GM23248 (cell line): ENCODE data around the gene DCLK2. TPM values are rescaled to one million over a fixed set of nuclear protein-coding genes. Genes with fewer than 3 reads are reported as not detected.

Experiments
- DNase-seq: peaks from one replicate; pipeline ENCODE4 v3.0.0-alpha.2; 2015
- H2AFZ ChIP-seq: fragments of 200-600 bp; sonication (generic); 2 replicates; pipeline ENCODE4 v1.6.1; 2016; ENCODE audit warnings: antibody characterized with exemption
- H3F3A ChIP-seq: fragments of 200-600 bp; sonication (generic); 2 replicates; pipeline ENCODE4 v1.6.1; 2016; ENCODE audit warnings: mild to moderate bottlenecking, antibody characterized with exemption, mixed run types; ENCODE audit not compliant: insufficient read depth
- H3K27ac ChIP-seq: fragments of 200-600 bp; sonication (generic); 2 replicates; pipeline ENCODE4 v1.5.1; 2016; ENCODE audit warnings: mild to moderate bottlenecking
- H3K27me3 ChIP-seq: fragments of 200-600 bp; sonication (generic); replicated peaks from 2 replicates; pipeline ENCODE4 v1.6.1; 2016; ENCODE audit warnings: mild to moderate bottlenecking; ENCODE audit not compliant: insufficient read depth
- H3K36me3 ChIP-seq: fragments of 200-600 bp; sonication (generic); 2 replicates; pipeline ENCODE4 v1.6.1; 2016; ENCODE audit warnings: low read depth, mild to moderate bottlenecking
- H3K4me1 ChIP-seq: fragments of 200-600 bp; sonication (generic); 2 replicates; pipeline ENCODE4 v1.6.1; 2016; ENCODE audit warnings: mild to moderate bottlenecking; ENCODE audit not compliant: insufficient read depth
- H3K4me2 ChIP-seq: fragments of 200-600 bp; sonication (generic); one replicate; pipeline ENCODE4 v1.6.1; 2016; ENCODE audit warnings: mild to moderate bottlenecking; ENCODE audit not compliant: unreplicated experiment
- H3K4me3 ChIP-seq: fragments of 200-600 bp; sonication (generic); 2 replicates; pipeline ENCODE4 v1.5.1; 2016; ENCODE audit warnings: mild to moderate bottlenecking
- H3K79me2 ChIP-seq: fragments of 200-600 bp; sonication (generic); 2 replicates; pipeline ENCODE4 v1.6.1; 2016; ENCODE audit warnings: mild to moderate bottlenecking; ENCODE audit not compliant: insufficient read depth
- H3K9ac ChIP-seq: fragments of 200-600 bp; sonication (generic); 2 replicates; pipeline ENCODE4 v1.6.1; 2016; ENCODE audit warnings: mild to moderate bottlenecking
- H3K9me2 ChIP-seq: fragments of 200-600 bp; sonication (generic); 2 replicates; pipeline ENCODE4 v1.6.1; 2016; ENCODE audit warnings: mixed run types, mild to moderate bottlenecking, moderate library complexity; ENCODE audit not compliant: insufficient read depth
- H3K9me3 ChIP-seq: fragments of 200-600 bp; sonication (generic); one replicate; pipeline ENCODE4 v1.6.1; 2017; ENCODE audit warnings: low read depth
- H4K20me1 ChIP-seq: fragments of 200-600 bp; sonication (generic); 2 replicates; pipeline ENCODE4 v1.6.0; 2016; ENCODE audit not compliant: insufficient read depth
- EZH2 ChIP-seq: fragments of 200-600 bp; sonication (generic); IDR thresholded peaks from 2 replicates; pipeline ENCODE4 v1.6.1; 2018; ENCODE audit warnings: antibody characterized with exemption, mild to moderate bottlenecking; ENCODE audit not compliant: insufficient read depth, poor library complexity, severe bottlenecking
- EZH2phosphoT487 ChIP-seq: fragments of 200-600 bp; sonication (generic); IDR thresholded peaks from 2 replicates; pipeline ENCODE4 v1.6.1; 2018; ENCODE audit warnings: antibody characterized with exemption, moderate library complexity, mild to moderate bottlenecking, low read depth; ENCODE audit not compliant: insufficient read depth
- WGBS, 2 experiments: methylation state at CpG; one replicate each; pipeline ENCODE4 v1.1.6; 2015 to 2017; ENCODE audit warnings: low lambda C conversion rate in 2 of 2, low coverage in 1 of 2; ENCODE audit errors: missing lambda C conversion rate in 2 of 2; 5-methylcytosine and 5-hydroxymethylcytosine counted together
- in situ Hi-C: fragments of 300-500 bp; cut with MboI; formaldehyde crosslinking; loops from 2 replicates; pipeline ENCODE4 v1.15.0; 2020
- polyA plus RNA-seq: library from polyadenylated mRNA; unstranded; fragments of >200 nt; fragmentation: Nextera tagmentation; extraction: Ambion mirVana; gene quantifications from 2 replicates; pipeline ENCODE4 v1.2.1, GENCODE V29; 2016
- total RNA-seq: library from RNA; depleted of rRNA; stranded (reverse); fragments of >200 nt; shearing (Covaris generic); gene quantifications from 2 replicates; pipeline ENCODE4 v1.2.3, GENCODE V29; 2014

DCLK2 gene
- total and polyA plus RNA-seq, 2 experiments from 2014 or later: 1.3 to 2.9 TPM

DNA sequence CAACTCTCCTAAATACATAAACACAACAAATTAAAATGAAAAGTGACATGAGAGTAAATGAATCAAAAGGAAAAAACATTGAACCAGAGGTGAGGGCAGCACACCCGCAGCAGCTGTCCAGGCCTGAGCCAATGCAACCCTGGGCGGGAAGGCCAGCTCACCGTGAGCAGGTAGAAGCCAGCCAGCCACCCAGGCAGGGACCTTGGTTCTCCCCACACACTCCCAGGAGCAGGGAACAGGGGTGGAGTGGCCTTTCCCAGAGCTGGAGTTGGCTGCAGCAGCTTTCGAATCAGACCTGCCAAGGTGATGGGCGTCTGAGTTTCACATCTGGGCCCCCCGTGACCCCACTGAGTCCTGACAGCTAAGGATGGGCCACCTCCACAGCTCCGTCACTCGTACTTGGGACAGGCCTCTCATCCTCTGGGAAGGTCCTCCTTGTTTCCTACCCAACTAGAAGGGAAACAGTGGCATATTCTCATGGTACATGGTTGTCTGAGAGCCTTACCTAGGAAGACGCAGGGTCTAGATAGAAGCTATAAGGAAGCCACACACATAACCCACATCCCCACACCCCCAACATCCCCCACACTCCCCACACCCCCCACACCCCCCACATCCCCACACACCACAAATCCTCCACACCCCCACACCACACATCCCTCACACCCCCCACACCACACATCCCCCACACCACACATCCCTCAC lies 172.2 kb downstream of the DCLK2 start:
- no peaks in the 10 kb centered on the region for H3K27me3 ChIP-seq
- no peak overlapping the region for H3K27ac ChIP-seq
- no peak overlapping the region for H3K4me2 ChIP-seq
- H3K4me3 ChIP-seq: no peak overlapping the region
- WGBS, 2 experiments: 92 to 95% methylated on average over 9 of the region's 9 CpGs
- no peak overlapping the region for H2AFZ ChIP-seq
- no peaks in the 10 kb centered on the region for H3K4me1 ChIP-seq
- H4K20me1 ChIP-seq: no peaks in the 10 kb centered on the region
- H3K9ac ChIP-seq: no peak overlapping the region
- H3F3A ChIP-seq: peaks cover 8% of the 10 kb centered on the region; the same call in 1 of the 2 replicates
- DNase-seq: no peak
- H3K36me3 ChIP-seq: no peaks in the 10 kb centered on the region
- TF ChIP-seq EZH2 (no peak), EZH2phosphoT487 (no peak)
- no peaks in the 10 kb centered on the region for H3K9me3 ChIP-seq
- H3K79me2 ChIP-seq: no peaks in the 10 kb centered on the region
- in situ Hi-C loops: no loop called here
- no peaks in the 10 kb centered on the region for H3K9me2 ChIP-seq

DNA sequence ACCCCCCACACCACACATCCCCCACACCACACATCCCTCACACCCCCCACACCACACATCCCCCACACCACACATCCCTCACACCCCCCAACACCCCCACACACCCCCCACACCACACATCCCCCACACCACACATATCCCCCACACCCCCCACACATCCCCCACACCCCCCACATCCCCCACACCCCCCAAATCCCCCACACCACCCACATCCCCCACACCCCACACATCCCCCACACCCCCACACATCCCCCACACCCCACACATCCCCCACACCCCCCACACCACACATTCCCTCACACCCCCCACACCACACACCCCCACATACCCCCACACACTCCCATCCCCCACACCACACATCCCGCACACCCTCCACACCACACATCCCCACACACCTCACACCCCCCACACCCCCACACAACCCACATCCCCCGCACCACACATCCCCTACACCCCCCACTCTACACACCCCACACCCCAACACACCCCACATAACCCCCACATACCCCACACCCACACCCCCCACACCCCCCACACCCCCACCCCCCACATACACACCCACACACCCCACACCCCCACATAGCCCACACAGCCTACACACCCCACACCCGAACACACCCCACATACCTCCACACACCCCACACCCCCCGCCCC lies 172.9 kb downstream of the DCLK2 start:
- Histone ChIP-seq H3K79me2 (no peaks in the 10 kb centered on the region), H3K36me3 (no peaks in the 10 kb centered on the region), H3K9me2 (no peaks in the 10 kb centered on the region)

DNA sequence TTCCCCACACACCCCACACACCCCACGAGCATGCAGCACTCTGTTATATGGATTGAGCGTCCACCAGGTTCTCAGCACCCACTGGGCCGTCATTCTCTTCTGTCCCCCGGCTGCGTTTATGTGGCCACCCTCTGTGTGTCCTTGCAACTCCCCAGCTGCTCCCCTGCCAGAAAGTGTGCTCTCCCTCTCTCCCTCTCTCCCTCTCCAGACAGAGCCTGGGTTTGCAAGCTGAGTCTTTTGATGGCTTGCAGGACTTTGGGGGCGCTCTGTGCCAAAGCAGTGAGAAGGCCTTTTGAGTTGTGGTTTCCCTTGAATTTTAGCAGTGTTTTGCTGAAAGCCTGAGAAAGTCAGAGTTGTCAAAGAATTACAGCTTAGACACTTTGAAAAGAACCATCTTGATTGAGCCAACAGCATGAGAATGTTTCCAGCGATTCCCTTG lies 173.5 kb downstream of the DCLK2 start:
- no peaks in the 10 kb centered on the region for H3K27me3 ChIP-seq
- H3K9me2 ChIP-seq: no peaks in the 10 kb centered on the region
- no peak overlapping the region for H3K27ac ChIP-seq
- H3F3A ChIP-seq: peaks cover 8% of the 10 kb centered on the region; the same call in 1 of the 2 replicates
- H3K4me3 ChIP-seq: no peak overlapping the region
- DNase-seq: no peak
- no peak overlapping the region for H2AFZ ChIP-seq
- H3K9ac ChIP-seq: no peak overlapping the region
- in situ Hi-C loops: no loop called here
- H3K4me2 ChIP-seq: no peak overlapping the region
- no peaks in the 10 kb centered on the region for H3K79me2 ChIP-seq
- no peaks in the 10 kb centered on the region for H4K20me1 ChIP-seq
- no peaks in the 10 kb centered on the region for H3K9me3 ChIP-seq
- TF ChIP-seq EZH2 (no peak), EZH2phosphoT487 (no peak)
- no peaks in the 10 kb centered on the region for H3K4me1 ChIP-seq
- 86 to 90% methylated on average over 6 to 7 of the region's 7 CpGs for WGBS, 2 experiments
- no peaks in the 10 kb centered on the region for H3K36me3 ChIP-seq

More for the DNA sequence above, 172.9 kb downstream of the DCLK2 start:
- Histone ChIP-seq H2AFZ (no peak overlapping the region), H3K27ac (no peak overlapping the region), H3K4me1 (no peaks in the 10 kb centered on the region), H3K27me3 (no peaks in the 10 kb centered on the region), H3K9me3 (no peaks in the 10 kb centered on the region), H3K4me3 (no peak overlapping the region), H3K4me2 (no peak overlapping the region), H4K20me1 (no peaks in the 10 kb centered on the region), H3F3A (peaks cover 8% of the 10 kb centered on the region; the same call in 1 of the 2 replicates), H3K9ac (no peak overlapping the region)
- 83 to 100% methylated on average over 2 to 4 of the region's 4 CpGs for WGBS, 2 experiments
- in situ Hi-C loops: no loop called here
- DNase-seq: no peak
- TF ChIP-seq EZH2: no peak
- no peak for TF ChIP-seq EZH2phosphoT487

- in situ Hi-C loops: no loop called here
- H3K9ac ChIP-seq: no peak overlapping the region
- no peaks in the 10 kb centered on the region for H3K9me3 ChIP-seq
- H3K36me3 ChIP-seq: no peaks in the 10 kb centered on the region
- DNase-seq: no peak
- H3K9me2 ChIP-seq: no peaks in the 10 kb centered on the region
- H3K79me2 ChIP-seq: no peaks in the 10 kb centered on the region
- H4K20me1 ChIP-seq: no peaks in the 10 kb centered on the region
- TF ChIP-seq EZH2phosphoT487 (no peak), EZH2 (no peak)
- H3K27ac ChIP-seq: no peak overlapping the region
- no peak overlapping the region for H3K4me2 ChIP-seq
- no peak overlapping the region for H2AFZ ChIP-seq
- 96% methylated on average over 6 of the region's 6 CpGs for WGBS, 2 experiments
- peaks cover 8% of the 10 kb centered on the region; the same call in 1 of the 2 replicates for H3F3A ChIP-seq
- no peaks in the 10 kb centered on the region for H3K4me1 ChIP-seq
- no peaks in the 10 kb centered on the region for H3K27me3 ChIP-seq
- H3K4me3 ChIP-seq: no peak overlapping the region
Observed at GRCh38 chr4:150252306-150252705, 174.1 kb downstream of the DCLK2 start.
